ENCODE data around the gene NCK2. TPM values are rescaled to one million over a fixed set of nuclear protein-coding genes. Genes with fewer than 3 reads are reported as not detected.

The NCK2 gene
- total and polyA plus RNA-seq, 2 experiments from 2014 or later: 72.6 to 100 TPM

- DNase-seq (ENCODE audit: low spot score): peak; percentile 57
- Histone ChIP-seq H2AFZ (no peak overlapping the region), H3K79me2 (no peaks in the 10 kb centered on the region), H3K4me1 (ENCODE audit: insufficient read depth) (peaks cover 10% of the 10 kb centered on the region), H3K27ac (peak overlapping the region; percentile 60), H3K27me3 (no peaks in the 10 kb centered on the region), H3K36me3 (replicated peaks; ENCODE audit: insufficient read depth, low read depth) (no peaks in the 10 kb centered on the region), H4K20me1 (ENCODE audit: insufficient read depth, poor library complexity, severe bottlenecking) (no peaks in the 10 kb centered on the region), H3K9me2 (replicated peaks; ENCODE audit: insufficient read depth) (no peaks in the 10 kb centered on the region), H3K9me3 (ENCODE audit: low read depth) (no peaks in the 10 kb centered on the region), H3K4me2 (no peak overlapping the region), H3K4me3 (no peak overlapping the region)
- 63% methylated on average over 13 of the region's 13 CpGs for WGBS (ENCODE audit: low lambda C conversion rate, missing lambda C conversion rate)
- TF ChIP-seq EZH2 (IDR thresholded peaks at IDR 0.05; ENCODE audit: borderline replicate concordance): no peak
- no peak for TF ChIP-seq CTCF (IDR thresholded peaks at IDR 0.05; ENCODE audit: poor library complexity)
- no peak for TF ChIP-seq EZH2phosphoT487 (IDR thresholded peaks at IDR 0.05; ENCODE audit: low read depth, severe bottlenecking, unreplicated experiment)
These were observed 166.0 kb downstream of the NCK2 start for GRCh38 chr2:105910497-105911238.

GRCh38 chr2:105911425-105911824 is 166.7 kb downstream of the NCK2 start:
- 92% methylated on average over 3 of the region's 3 CpGs for WGBS (ENCODE audit: low lambda C conversion rate, missing lambda C conversion rate)
- TF ChIP-seq EZH2 (IDR thresholded peaks at IDR 0.05; ENCODE audit: borderline replicate concordance): no peak
- TF ChIP-seq EZH2phosphoT487 (IDR thresholded peaks at IDR 0.05; ENCODE audit: low read depth, severe bottlenecking, unreplicated experiment): no peak
- TF ChIP-seq CTCF (IDR thresholded peaks at IDR 0.05; ENCODE audit: poor library complexity): no peak
- no peak for DNase-seq (ENCODE audit: low spot score)
- no peaks in the 10 kb centered on the region for H3K9me3 ChIP-seq (ENCODE audit: low read depth)
- no peaks in the 10 kb centered on the region for H3K36me3 ChIP-seq (replicated peaks; ENCODE audit: insufficient read depth, low read depth)
- no peaks in the 10 kb centered on the region for H3K79me2 ChIP-seq
- H2AFZ ChIP-seq: no peak overlapping the region
- no peaks in the 10 kb centered on the region for H4K20me1 ChIP-seq (ENCODE audit: insufficient read depth, poor library complexity, severe bottlenecking)
- H3K9me2 ChIP-seq (replicated peaks; ENCODE audit: insufficient read depth): no peaks in the 10 kb centered on the region
- H3K4me3 ChIP-seq: no peak overlapping the region
- H3K27ac ChIP-seq: peak overlapping the region; percentile 60
- no peak overlapping the region for H3K4me2 ChIP-seq
- H3K27me3 ChIP-seq: no peaks in the 10 kb centered on the region
- H3K4me1 ChIP-seq (ENCODE audit: insufficient read depth): peaks cover 10% of the 10 kb centered on the region

GRCh38 chr2:105912081-105912480 is 167.4 kb downstream of the NCK2 start:
- no peaks in the 10 kb centered on the region for H3K9me2 ChIP-seq (replicated peaks; ENCODE audit: insufficient read depth)
- no peak overlapping the region for H3K4me3 ChIP-seq
- TF ChIP-seq CTCF (IDR thresholded peaks at IDR 0.05; ENCODE audit: poor library complexity) (no peak), EZH2phosphoT487 (IDR thresholded peaks at IDR 0.05; ENCODE audit: low read depth, severe bottlenecking, unreplicated experiment) (no peak), EZH2 (IDR thresholded peaks at IDR 0.05; ENCODE audit: borderline replicate concordance) (no peak)
- H3K79me2 ChIP-seq: no peaks in the 10 kb centered on the region
- H3K27me3 ChIP-seq: no peaks in the 10 kb centered on the region
- H3K9me3 ChIP-seq (ENCODE audit: low read depth): no peaks in the 10 kb centered on the region
- H3K4me2 ChIP-seq: no peak overlapping the region
- H4K20me1 ChIP-seq (ENCODE audit: insufficient read depth, poor library complexity, severe bottlenecking): no peaks in the 10 kb centered on the region
- DNase-seq (ENCODE audit: low spot score): no peak
- 89% methylated on average over 2 of the region's 2 CpGs for WGBS (ENCODE audit: low lambda C conversion rate, missing lambda C conversion rate)
- H2AFZ ChIP-seq: no peak overlapping the region
- peak overlapping the region; percentile 60 for H3K27ac ChIP-seq
- peaks cover 10% of the 10 kb centered on the region for H3K4me1 ChIP-seq (ENCODE audit: insufficient read depth)
- H3K36me3 ChIP-seq (replicated peaks; ENCODE audit: insufficient read depth, low read depth): no peaks in the 10 kb centered on the region
